Endodermal cell (in vitro differentiated cells): ENCODE results near the gene OTOGL. TPM values are rescaled to one million over a fixed set of nuclear protein-coding genes. Genes with fewer than 3 reads are reported as not detected.

Experiments
- DNase-seq: peaks from one replicate; pipeline ENCODE4 v3.0.0-alpha.2; 2017
- H3K27ac ChIP-seq: 2 replicates; pipeline ENCODE4 v1.5.1; 2013; ENCODE audit warnings: mild to moderate bottlenecking, low read depth, low read length, moderate library complexity
- H3K27me3 ChIP-seq: 2 replicates; pipeline ENCODE4 v1.6.1; 2013; ENCODE audit warnings: mild to moderate bottlenecking, low read length, moderate library complexity; ENCODE audit not compliant: insufficient read depth, control insufficient read depth, poor library complexity, severe bottlenecking
- H3K36me3 ChIP-seq: 2 replicates; pipeline ENCODE4 v1.7.0; 2013; ENCODE audit warnings: mild to moderate bottlenecking, low read length, moderate library complexity; ENCODE audit not compliant: control insufficient read depth, insufficient read depth
- H3K4me1 ChIP-seq: one replicate; pipeline ENCODE4 v1.7.0; 2013; ENCODE audit warnings: low read length; ENCODE audit not compliant: control insufficient read depth, insufficient read depth
- H3K4me3 ChIP-seq: 2 replicates; pipeline ENCODE4 v1.5.1; 2013; ENCODE audit warnings: mild to moderate bottlenecking, low read length, moderate library complexity
- H3K9ac ChIP-seq: 2 replicates; pipeline ENCODE4 v1.6.1; 2013; ENCODE audit warnings: mild to moderate bottlenecking, low read length, moderate library complexity; ENCODE audit not compliant: poor library complexity, severe bottlenecking; ENCODE audit errors: extremely low read depth
- H3K9me3 ChIP-seq: 2 replicates; pipeline ENCODE4 v1.6.1; 2013; ENCODE audit warnings: mild to moderate bottlenecking, low read length, moderate library complexity; ENCODE audit not compliant: control insufficient read depth
- H3K27ac Mint-ChIP-seq: 2 replicates; pipeline ENCODE4 v1.8.0; 2020; ENCODE audit warnings: mixed read lengths
- H3K27me3 Mint-ChIP-seq: 2 replicates; pipeline ENCODE4 v1.8.0; 2021; ENCODE audit warnings: mild to moderate bottlenecking, mixed read lengths; ENCODE audit not compliant: insufficient read depth
- H3K36me3 Mint-ChIP-seq: 2 replicates; pipeline ENCODE4 v1.8.0; 2020; ENCODE audit warnings: low read depth, mixed read lengths
- H3K4me1 Mint-ChIP-seq: 2 replicates; pipeline ENCODE4 v1.8.0; 2020; ENCODE audit warnings: mixed read lengths
- H3K4me3 Mint-ChIP-seq: 2 replicates; pipeline ENCODE4 v1.8.0; 2020; ENCODE audit warnings: mild to moderate bottlenecking, moderate library complexity, mixed read lengths
- H3K9me3 Mint-ChIP-seq: 2 replicates; pipeline ENCODE4 v1.8.0; 2020; ENCODE audit warnings: mild to moderate bottlenecking, mixed read lengths
- CTCF ChIP-seq: fragments of 200-600 bp; sonication (generic); conservative IDR thresholded peaks from 2 replicates; pipeline ENCODE4 v1.5.0; 2021; ENCODE audit warnings: antibody characterized with exemption, mild to moderate bottlenecking
- WGBS, 2 experiments: methylation state at CpG; one replicate each; pipeline versions ENCODE4 v1.1.5 to v1.1.7; 2013; ENCODE audit warnings: missing lambda C conversion rate in 2 of 2, mixed read lengths in 1 of 2; ENCODE audit not compliant: insufficient coverage in 1 of 2, insufficient read length in 1 of 2; 5-methylcytosine and 5-hydroxymethylcytosine counted together
- total RNA-seq, 2 donors: library from RNA; stranded (reverse); fragmentation: NEBNext Ultra II Directional in 1 of 2; extraction: Animal tissue kit (Norgen Biotek cat#: 25700) in 1 of 2; gene quantifications; 2 replicates in 1 of 2; 3 replicates in 1 of 2; pipeline ENCODE4 v1.2.1, GENCODE V29; 2021

The OTOGL gene
- total RNA-seq, 2 donors from 2014 or later = 2.4 to 11.4 TPM

DNA sequence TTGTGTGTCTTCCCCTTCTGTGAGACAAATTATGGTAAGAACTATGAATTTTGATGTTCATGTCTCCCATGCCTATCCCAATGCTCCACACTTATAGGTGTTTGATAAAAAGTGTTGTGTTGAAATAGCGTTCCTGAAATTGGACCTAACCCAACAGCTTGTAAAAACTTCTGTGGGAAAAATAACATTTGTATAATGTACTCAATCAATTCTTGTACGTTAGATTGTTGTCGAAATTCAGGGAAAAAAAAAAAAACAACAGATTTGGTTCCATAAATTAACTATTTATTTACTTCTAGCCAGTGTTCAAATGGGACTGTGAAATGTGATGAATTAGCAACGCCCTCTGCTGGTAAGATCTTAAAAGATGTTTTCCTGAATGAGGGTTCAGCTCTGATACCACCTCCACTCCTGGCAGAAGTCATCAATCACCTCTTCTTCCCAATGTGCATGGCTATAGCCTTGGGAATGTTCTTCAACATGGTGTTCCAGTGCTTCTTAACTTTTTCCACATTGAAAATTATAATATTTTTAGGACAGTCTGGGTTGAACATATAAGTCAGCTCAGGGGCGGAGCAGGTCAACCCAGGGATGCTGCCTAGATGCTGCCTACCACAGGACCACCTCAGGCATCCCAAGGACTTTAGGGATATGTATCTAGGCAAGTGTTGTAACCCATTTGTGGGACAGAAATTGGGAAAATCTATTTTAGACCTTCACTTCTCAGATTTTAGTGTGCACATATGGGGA, 170.6 kb downstream of the OTOGL start:
- Histone ChIP-seq H3K4me1 (no peaks in the 10 kb centered on the region), H3K27me3 (no peaks in the 10 kb centered on the region), H3K4me3 (no peak overlapping the region), H3K27ac (no peak overlapping the region), H3K9ac (no peak overlapping the region), H3K9me3 (no peaks in the 10 kb centered on the region), H3K36me3 (no peaks in the 10 kb centered on the region)
- H3K4me1 Mint-ChIP-seq = peaks cover 9% of the 10 kb centered on the region
- H3K36me3 Mint-ChIP-seq = no peaks in the 10 kb centered on the region
- peak; percentile 86 for TF ChIP-seq CTCF
- H3K9me3 Mint-ChIP-seq = no peaks in the 10 kb centered on the region
- no peak overlapping the region for H3K4me3 Mint-ChIP-seq
- H3K27me3 Mint-ChIP-seq = no peaks in the 10 kb centered on the region
- no peak overlapping the region for H3K27ac Mint-ChIP-seq
- WGBS, 2 experiments = 44% methylated on average over 3 of the region's 5 CpGs; no CpG with 5 or more reads in 1 of the 2 experiments
- DNase-seq = peak; percentile 53

DNA sequence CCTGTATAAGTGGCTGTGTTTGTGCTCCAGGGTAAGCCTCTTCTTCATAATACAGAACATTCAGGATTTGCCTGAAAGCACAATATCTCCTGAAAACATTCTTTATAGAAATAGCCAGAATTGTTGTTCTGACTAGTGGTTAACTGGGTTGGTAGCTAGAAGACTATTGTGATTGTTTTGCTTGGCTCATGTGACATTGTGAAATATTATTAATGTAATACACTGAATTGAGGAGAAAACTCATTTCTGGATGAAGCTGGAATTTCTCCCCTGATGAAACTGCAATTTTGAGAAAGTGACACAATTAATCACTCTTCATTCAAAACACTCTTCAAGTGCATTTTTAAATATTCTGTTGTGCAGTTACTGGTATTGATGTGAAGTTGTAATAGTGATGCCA, 172.4 kb downstream of the OTOGL start:
- no peaks in the 10 kb centered on the region for H3K9me3 ChIP-seq
- Mint-ChIP-seq H3K4me3 (no peak overlapping the region), H3K27me3 (no peaks in the 10 kb centered on the region), H3K27ac (no peak overlapping the region), H3K36me3 (no peaks in the 10 kb centered on the region), H3K4me1 (peaks cover 8% of the 10 kb centered on the region), H3K9me3 (no peaks in the 10 kb centered on the region)
- H3K27ac ChIP-seq = no peak overlapping the region
- H3K27me3 ChIP-seq = no peaks in the 10 kb centered on the region
- H3K4me3 ChIP-seq = no peak overlapping the region
- TF ChIP-seq CTCF = no peak
- no peak overlapping the region for H3K9ac ChIP-seq
- no peak for DNase-seq
- no peaks in the 10 kb centered on the region for H3K36me3 ChIP-seq
- H3K4me1 ChIP-seq = no peaks in the 10 kb centered on the region

GRCh38 chr12:80272387-80272915, 173.1 kb downstream of the OTOGL start:
- Mint-ChIP-seq H3K36me3 (no peaks in the 10 kb centered on the region), H3K4me1 (peaks cover 8% of the 10 kb centered on the region), H3K9me3 (no peaks in the 10 kb centered on the region), H3K4me3 (no peak overlapping the region), H3K27me3 (no peaks in the 10 kb centered on the region), H3K27ac (no peak overlapping the region)
- no peak for TF ChIP-seq CTCF
- Histone ChIP-seq H3K36me3 (no peaks in the 10 kb centered on the region), H3K27me3 (no peaks in the 10 kb centered on the region), H3K27ac (no peak overlapping the region), H3K9ac (no peak overlapping the region), H3K4me3 (no peak overlapping the region), H3K9me3 (no peaks in the 10 kb centered on the region), H3K4me1 (no peaks in the 10 kb centered on the region)
- no peak for DNase-seq
- 95 to 97% methylated on average over 3 of the region's 3 CpGs for WGBS, 2 experiments
